ENCODE results near the gene ELL.

Gene ELL

DNA sequence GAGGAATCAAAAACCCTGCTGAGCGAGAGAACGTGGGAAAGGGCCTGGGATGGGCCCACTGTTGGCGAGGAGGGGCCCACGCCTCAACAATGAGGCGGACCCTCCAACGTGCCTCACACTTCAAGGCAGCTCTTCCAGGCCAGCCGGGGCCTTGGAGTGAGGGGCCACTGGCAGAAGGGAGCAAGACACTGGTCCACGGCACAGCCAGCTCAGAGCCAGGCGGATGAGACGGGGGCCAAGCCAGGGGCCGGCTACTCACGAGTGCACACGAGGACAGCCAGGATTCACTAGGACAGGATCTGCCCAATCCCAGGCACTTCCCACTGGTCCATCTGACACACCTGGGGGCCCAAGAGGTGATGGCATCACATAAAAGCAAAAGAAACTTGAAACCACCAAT is 20.5 kb downstream of the ELL start:
- DNase-seq (ENCODE audit: extremely low read depth, low read depth): no peak
- TF ChIP-seq, protein P1, sequence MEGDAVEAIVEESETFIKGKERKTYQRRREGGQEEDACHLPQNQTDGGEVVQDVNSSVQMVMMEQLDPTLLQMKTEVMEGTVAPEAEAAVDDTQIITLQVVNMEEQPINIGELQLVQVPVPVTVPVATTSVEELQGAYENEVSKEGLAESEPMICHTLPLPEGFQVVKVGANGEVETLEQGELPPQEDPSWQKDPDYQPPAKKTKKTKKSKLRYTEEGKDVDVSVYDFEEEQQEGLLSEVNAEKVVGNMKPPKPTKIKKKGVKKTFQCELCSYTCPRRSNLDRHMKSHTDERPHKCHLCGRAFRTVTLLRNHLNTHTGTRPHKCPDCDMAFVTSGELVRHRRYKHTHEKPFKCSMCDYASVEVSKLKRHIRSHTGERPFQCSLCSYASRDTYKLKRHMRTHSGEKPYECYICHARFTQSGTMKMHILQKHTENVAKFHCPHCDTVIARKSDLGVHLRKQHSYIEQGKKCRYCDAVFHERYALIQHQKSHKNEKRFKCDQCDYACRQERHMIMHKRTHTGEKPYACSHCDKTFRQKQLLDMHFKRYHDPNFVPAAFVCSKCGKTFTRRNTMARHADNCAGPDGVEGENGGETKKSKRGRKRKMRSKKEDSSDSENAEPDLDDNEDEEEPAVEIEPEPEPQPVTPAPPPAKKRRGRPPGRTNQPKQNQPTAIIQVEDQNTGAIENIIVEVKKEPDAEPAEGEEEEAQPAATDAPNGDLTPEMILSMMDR (IDR thresholded peaks at IDR 0.05; ENCODE audit: low read depth, low read length, missing control alignments): no peak
- H3K4me3 ChIP-seq (replicated peaks; ENCODE audit: low read depth, low read length): no peak overlapping the region

DNA sequence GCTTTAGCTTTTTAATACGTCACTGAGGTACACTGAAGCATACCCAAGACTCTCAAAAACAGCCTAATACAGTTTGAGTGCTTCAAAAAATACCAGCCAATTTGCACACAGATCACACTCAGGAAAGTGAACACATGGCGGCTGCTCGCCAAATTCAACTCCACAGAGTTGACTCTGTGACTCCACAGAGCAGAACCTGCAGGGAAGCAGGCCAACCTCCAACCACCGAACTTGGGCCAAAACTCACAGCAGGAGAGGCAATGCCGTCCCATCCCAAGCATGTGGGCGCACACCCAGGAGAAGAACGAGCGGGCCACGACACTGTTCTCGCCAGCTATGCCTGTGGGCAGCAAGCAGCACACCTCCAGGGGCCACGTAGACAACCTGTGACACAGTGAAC is 21.1 kb downstream of the ELL start:
- H3K4me3 ChIP-seq (replicated peaks; ENCODE audit: low read depth, low read length): no peak overlapping the region
- TF ChIP-seq, protein P1 (IDR thresholded peaks at IDR 0.05; ENCODE audit: low read depth, low read length, missing control alignments): no peak
- DNase-seq (ENCODE audit: extremely low read depth, low read depth): no peak

DNA sequence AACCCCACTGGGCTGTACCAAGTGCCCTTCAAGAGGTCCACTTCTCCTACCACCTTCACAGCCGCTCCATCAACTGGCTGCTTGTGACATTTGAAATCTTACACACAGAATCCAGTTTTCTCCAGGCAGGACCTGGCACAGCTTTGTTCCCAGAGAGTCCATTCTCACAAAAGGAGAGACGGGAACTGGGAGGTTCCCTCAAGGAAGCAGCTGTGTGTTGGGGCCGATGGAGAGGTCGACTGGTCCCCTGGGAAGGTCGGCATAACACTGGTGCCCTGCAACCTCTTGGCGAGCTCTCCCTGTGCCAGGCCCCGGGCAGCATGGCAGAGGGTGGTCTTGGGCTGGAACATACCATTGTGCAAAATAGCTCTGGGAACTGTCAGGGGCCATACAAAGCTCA is 21.5 kb downstream of the ELL start:
- DNase-seq (ENCODE audit: extremely low read depth, low read depth): no peak
- H3K4me3 ChIP-seq (replicated peaks; ENCODE audit: low read depth, low read length): no peak overlapping the region
- TF ChIP-seq, protein P1 (IDR thresholded peaks at IDR 0.05; ENCODE audit: low read depth, low read length, missing control alignments): no peak

DNA sequence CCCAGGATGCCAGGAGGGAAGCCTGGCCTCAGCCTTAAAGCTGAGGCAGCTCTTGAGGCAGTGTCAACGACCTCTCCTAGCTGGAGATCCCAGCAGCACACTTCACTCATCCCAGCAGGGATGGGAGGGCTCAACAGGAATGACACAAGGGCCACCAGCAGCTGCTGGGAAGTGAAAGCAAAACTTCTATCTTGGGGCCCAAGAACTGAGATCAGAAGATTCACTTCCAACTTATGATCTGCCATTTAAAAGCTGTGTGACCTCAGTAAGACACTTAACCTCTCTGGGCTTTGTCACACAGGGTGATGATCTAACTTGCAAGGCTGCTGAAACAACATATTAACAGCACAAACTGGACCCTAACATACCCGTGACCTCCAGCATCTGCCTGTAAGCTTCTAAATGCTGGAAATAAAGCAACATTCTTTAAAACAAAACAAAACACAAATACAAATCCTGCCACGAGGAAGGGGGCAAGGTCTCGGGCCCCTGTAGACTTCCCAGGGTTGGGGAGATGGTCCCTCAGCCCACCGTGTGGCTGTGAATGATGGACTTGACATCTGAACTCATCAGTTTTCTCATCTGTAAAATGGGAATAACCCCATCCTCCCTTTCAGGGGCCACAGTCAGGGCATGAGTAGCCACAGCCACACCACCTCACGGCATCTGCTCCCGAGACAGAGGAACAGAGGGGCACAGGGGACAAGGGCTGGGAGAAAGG is 22.7 kb downstream of the ELL start:
- TF ChIP-seq, protein P1 (IDR thresholded peaks at IDR 0.05; ENCODE audit: low read depth, low read length, missing control alignments): no peak
- DNase-seq (ENCODE audit: extremely low read depth, low read depth): no peak
- H3K4me3 ChIP-seq (replicated peaks; ENCODE audit: low read depth, low read length): no peak overlapping the region

DNA sequence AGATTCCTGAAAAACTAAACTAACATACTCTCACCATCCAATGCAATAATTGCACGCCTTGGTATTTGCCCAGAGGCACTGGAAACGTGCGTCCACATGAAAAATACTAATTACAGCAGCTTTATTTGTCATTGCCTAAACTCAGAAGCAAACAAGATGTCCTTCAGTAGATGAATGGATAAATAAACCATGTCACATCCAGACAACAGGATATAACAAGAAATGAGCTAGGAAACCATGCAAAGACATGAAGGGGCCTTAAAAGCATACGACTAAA is 25.0 kb downstream of the ELL start:
- no peak for DNase-seq (ENCODE audit: extremely low read depth, low read depth)
- no peak overlapping the region for H3K4me3 ChIP-seq (replicated peaks; ENCODE audit: low read depth, low read length)
- TF ChIP-seq, protein P1 (IDR thresholded peaks at IDR 0.05; ENCODE audit: low read depth, low read length, missing control alignments): no peak

DNA sequence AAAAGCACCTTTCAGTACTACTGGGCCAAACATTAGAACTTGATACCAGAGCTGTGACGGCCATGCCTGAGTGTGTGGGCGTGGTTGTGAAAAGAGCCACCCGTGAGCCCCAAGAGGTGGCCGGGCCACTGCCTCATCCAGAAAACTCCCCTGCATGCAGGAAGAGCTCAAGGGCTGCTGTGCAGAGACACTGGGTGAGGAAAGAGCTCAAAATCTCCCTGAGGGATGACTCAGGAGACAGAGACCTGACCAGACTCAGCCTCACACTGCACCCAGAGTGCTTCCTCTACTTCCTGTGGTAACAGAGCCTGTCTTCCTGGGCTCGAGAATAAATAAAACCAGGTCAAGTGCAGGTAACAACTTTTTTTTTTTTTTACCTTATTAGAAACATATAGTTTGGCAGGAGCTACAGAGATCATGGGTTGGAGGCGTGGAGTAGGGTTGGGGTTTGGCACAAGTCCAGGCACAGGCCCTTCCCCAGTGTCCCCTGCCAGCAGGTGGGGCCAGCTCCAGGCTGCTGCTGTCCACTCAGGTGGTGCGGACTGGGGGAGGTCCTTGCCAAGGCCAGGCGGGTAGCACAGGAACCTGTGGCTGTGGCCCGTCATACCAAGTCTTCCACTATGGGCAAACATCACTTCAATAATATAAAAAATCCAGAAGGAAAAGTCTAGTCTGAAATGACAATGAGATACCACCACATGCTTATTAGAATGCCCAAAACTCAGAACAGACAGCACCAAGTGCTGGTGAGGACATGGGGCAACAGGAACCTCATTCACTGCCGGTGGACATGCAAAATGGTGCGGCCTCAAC is 25.5 kb downstream of the ELL start:
- H3K4me3 ChIP-seq (replicated peaks; ENCODE audit: low read depth, low read length): no peak overlapping the region
- TF ChIP-seq, protein P1 (IDR thresholded peaks at IDR 0.05; ENCODE audit: low read depth, low read length, missing control alignments): no peak
- DNase-seq (ENCODE audit: extremely low read depth, low read depth): no peak
